Activated CD4-positive, alpha-beta T cell treated with anti-CD3 and anti-CD28 coated beads for 48 hours (primary cell): ENCODE results near the gene ZNF774.
A peak's percentile ranks its signal among the peaks of the same experiment; 100 is the strongest.
"Not testable (repeated sequence)": the region's sequence is repeated elsewhere in the genome, so short reads cannot be mapped to it uniquely, and the experiment has no call there.

Experiments
- DNase-seq: peaks from one replicate; pipeline ENCODE4 v3.0.0-alpha.2; 2020

The ZNF774 gene

GRCh38 chr15:90352107-90352893 lies at the start of gene ZNF774:
ZNF774 (plus strand) TSS chr15:90352284; CDS start chr15:90354661, 2,377 bp downstream.
- peak; percentile 93 for DNase-seq

- not testable (repeated sequence) for DNase-seq
These were observed 46.7 kb upstream of the ZNF774 start for GRCh38 chr15:90305355-90305754.

DNA sequence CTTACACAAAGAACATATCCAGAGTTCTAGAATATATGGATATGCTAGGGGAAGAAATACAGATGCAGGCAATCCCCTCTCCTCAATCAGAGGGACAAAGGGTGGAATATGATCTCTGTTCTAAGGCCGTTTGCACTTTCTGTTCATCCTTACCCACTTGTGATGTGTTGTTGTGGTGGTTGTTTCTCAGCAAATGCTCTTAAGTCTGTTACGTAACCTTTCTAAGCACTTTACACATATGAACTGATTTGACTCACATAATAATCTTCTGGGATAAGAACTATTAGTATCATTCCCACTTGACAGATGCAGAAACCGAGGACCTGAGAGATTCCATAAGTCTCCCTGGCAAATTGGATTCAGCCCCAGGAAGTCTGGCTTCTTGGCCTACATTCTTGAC lies 46.2 kb upstream of the ZNF774 start:
- DNase-seq, result no peak

- DNase-seq, result peak; percentile 57
These were observed 45.5 kb upstream of the ZNF774 start for GRCh38 chr15:90306560-90306959.

- no peak for DNase-seq
These were observed 44.4 kb upstream of the ZNF774 start for GRCh38 chr15:90307661-90308060.

DNA sequence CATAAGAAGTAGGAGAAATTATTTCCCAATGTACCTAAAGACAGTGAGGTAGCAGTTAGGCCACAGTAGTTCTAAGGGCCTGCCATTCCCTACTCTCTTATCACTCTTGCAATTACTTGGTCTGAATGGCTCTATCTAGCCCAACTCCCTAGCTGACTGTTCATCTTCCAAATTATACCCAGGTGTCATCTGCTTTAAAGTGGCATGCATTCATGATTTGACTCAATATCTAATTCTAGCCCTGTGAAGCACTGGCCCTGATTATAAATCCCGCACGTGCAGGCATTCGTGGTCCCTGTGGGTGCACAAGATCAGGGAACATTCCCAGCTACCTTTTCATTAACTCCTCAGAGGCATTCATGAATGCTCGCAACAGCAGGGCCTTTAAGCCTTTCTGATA lies 43.1 kb upstream of the ZNF774 start:
- DNase-seq, result no peak

DNA sequence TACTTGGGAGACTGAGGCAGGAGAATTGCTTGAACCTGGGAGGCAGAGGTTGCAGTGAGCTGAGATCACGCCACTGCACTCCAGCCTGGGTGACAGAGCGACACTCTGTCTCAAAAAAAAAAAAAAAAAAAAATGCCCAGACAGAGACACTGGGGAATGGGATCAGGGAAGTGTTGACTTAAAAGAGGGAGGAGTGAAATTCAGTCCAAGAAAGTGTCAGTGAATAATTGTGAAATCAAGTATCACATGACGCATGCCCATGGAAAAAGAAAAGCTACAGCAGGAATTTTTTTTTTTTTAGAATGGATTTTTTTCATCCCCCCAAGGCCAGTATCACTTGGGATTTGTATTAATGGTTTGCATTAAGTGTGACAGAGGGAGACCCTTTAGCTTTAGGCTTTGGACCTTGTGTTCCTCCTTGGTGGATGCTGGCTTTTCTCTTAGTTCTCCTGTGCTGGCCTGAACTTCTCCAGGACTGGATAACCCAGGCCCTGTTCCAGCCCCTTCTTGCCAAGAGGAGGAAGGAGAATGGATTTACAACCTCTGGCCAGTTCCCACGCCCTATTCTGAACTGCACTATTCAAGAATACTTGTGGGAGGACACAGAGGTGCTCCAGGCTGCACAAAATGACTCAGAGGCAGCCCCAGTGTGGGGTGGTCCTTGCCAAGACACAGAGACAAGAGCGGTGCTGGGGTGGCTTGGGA lies 36.7 kb upstream of the ZNF774 start:
- no peak for DNase-seq

GRCh38 chr15:90316139-90316538 lies 35.9 kb upstream of the ZNF774 start:
- DNase-seq, result no peak

GRCh38 chr15:90318591-90318990 lies 33.5 kb upstream of the ZNF774 start:
- no peak for DNase-seq

- DNase-seq, result peak; percentile 76
These were observed 31.8 kb upstream of the ZNF774 start for GRCh38 chr15:90320062-90320884.

- DNase-seq, result no peak
These were observed 31.2 kb upstream of the ZNF774 start for GRCh38 chr15:90320885-90321278.

GRCh38 chr15:90322538-90322937 lies 29.5 kb upstream of the ZNF774 start:
- DNase-seq, result no peak

- no peak for DNase-seq
These were observed 26.4 kb upstream of the ZNF774 start for GRCh38 chr15:90325726-90326125.

GRCh38 chr15:90326441-90326840 lies 25.6 kb upstream of the ZNF774 start:
- no peak for DNase-seq

DNA sequence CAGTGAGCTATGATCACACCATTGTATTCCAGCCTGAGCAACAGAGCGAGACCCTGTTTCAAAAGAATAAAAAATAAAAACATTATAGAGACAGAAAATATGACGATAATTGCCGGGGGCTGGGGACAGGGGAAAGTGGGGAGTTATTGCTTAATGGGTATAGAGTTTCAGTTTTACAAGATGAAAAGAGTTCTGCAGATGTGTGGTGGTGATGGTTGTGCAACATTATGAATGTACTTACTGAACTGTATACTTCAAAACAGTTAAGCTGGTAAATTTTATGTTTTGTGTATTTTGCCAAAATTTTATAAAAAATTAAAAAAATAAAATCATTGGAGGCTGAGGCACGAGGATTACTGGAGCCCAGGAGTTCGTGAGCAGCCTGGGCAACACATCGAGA lies 24.8 kb upstream of the ZNF774 start:
- no peak for DNase-seq

DNA sequence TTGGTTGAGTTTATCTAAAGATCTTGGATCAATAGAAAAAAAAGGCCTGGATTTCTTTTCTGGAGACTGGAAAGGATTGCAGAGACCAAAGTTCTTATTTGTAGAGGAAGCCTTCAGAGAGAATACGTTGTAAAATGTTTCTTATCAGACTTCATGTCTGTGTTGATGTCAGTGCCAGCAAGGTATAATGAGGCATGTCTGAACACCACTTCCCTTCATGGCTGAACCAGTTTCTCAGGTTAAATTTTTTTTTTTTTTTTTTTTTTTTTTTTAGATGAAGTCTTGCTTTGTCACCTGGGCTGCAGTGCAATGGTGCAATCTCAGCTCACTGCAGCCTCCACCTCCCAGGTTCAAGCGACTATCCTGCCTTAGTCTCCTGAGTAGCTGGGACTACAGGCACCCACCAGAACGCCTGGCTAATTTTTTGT lies 17.8 kb upstream of the ZNF774 start:
- DNase-seq, result no peak

GRCh38 chr15:90336705-90337141 lies 15.4 kb upstream of the ZNF774 start:
- DNase-seq, result no peak

DNA sequence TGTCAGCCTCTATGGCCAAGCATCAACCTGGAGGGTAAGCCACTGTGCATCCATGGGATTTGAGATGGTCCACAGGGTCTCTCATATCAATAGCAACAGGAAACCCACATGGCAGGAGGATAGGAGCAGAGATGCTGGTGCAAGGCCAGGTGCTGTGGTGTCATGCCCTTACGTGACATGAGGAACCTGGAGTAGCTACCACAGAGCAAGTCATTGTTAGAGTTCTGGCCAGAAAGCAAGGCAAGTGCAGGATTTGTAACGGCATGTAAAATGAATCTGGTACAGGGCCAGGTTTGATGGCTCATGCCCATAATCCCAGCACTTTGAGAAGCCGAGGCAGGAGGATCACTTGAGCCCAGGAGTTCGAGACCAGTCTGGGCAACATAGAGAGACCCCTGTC lies 14.8 kb upstream of the ZNF774 start:
- no peak for DNase-seq

GRCh38 chr15:90338532-90338931 lies 13.6 kb upstream of the ZNF774 start:
- no peak for DNase-seq

- DNase-seq, result no peak
These were observed 11.7 kb upstream of the ZNF774 start for GRCh38 chr15:90340345-90340744.

- no peak for DNase-seq
These were observed 8.7 kb upstream of the ZNF774 start for GRCh38 chr15:90343302-90343790.

DNA sequence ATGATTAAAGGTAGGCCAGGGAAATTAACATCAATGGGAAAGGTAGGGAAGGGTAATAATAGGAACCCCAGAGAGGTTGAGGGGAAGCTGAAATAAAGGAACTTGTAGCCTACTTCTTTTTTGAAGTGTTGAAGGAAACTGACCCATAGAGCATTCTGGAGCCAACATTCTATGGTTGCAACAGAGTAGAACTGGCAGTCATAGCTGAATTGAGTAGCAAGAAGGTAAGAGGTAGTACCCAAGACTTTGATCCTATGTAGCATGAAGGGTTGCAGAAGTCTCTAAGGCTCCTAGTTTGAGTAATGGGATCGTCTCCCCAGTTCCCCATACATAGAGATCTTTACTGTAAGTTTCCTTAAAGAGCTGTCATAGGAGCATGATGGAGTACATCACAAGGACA lies 7.4 kb upstream of the ZNF774 start:
- no peak for DNase-seq

GRCh38 chr15:90345857-90346256 lies 6.2 kb upstream of the ZNF774 start:
- DNase-seq, result no peak
